ENCODE data around the gene FOXN4.

FOXN4 gene

DNA sequence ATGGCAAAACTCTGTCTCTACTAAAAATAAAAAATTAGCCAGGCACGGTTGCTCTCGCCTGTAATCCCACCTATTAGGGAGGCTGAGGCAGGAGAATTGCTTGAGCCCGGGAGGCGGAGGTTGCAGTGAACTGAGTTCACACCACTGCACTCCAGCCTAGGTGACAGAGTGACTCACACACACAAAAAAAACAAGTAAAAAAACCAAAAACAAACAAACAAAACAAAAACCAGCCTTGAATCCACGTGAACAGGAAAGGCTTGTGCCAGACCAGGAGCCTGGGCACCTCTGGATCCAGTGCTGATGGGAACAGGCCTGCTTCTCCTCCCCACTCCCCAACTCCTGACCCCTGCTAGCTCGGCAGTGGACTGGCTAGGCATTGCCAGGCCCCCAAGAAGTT, 3.5 kb downstream of the FOXN4 start:
- no peak for DNase-seq

DNA sequence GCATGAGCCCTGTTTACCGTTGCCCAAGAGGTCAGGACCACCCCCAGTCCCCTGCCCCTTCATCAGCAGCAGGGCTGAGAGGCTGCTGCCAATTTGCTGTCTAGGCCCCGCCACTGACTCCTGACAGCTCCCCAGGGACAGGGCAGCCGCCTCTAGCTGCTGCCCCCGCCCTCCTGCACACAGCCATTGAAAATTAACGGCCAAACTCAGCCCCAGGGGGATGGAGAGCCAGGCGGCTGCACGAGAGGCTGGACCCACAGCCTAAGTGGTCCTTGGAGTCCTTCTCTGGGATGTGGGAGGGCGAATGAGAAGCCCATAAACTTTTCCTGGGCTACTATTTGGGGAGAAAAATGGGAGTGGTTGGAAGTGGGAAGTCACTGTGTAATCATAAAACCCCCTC, 4.6 kb downstream of the FOXN4 start:
- no peak for DNase-seq

DNA sequence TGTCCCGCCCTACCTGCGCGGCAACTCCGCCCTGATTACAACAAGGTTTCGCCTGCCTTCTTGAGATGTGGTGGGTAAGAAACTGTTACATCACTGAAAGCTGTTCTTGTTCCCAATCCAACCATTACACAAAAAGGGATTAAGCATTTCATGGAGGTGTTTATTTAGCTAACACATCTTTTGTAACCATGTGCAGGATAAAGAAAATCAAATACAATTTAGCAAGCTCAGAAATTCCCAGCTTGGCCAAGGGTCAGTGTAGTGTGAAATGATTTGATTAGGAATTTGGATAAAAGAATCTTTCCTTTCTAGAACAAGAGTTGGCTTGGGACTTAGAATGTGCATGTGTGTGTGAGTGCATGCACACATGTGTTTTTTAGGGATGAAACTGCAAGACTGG, 6.3 kb downstream of the FOXN4 start:
- DNase-seq: no peak

DNA sequence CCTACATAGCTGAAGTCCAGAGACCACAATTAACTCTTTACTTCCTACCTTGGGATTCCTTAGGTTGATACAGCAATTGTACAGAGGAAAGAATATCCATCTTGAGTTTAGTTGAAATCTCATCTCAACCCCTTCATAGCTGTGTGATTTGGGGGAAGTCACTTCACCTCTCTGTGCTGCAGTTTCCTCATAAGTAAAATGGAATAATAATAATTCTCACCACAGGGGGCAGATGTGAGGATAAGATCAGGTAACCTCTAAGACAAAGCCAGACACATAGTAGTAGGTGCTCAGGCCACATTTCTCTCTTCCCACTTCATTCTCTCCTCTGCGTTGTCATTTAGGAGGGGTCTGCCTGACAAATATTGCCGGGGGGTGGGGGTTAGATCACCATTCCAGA, 6.7 kb downstream of the FOXN4 start:
- DNase-seq: no peak

DNA sequence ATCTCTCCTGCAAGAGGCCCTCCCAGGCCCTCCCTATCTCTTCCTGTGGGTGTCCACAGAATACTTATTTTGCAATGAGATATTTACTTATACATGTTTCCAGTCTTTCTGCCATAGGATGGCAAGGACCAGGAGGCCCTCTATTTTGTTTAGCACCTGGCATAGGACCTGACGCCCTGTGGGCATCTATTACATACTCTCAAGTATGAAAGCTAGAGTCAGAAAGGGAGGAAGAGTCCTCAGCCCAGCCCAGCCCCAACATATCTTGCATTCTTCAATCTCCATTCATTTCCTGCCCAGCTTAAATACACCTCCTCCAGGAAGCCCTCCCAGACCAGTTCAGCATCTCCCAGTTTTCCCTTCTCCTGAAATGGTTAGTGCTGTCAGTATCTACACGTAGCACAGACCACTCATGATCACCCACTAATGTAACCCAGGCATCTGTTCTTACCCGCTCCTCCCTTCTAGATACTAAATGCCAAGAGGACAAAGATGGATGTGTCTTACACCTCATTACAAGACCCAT, 7.4 kb downstream of the FOXN4 start:
- DNase-seq: no peak

DNA sequence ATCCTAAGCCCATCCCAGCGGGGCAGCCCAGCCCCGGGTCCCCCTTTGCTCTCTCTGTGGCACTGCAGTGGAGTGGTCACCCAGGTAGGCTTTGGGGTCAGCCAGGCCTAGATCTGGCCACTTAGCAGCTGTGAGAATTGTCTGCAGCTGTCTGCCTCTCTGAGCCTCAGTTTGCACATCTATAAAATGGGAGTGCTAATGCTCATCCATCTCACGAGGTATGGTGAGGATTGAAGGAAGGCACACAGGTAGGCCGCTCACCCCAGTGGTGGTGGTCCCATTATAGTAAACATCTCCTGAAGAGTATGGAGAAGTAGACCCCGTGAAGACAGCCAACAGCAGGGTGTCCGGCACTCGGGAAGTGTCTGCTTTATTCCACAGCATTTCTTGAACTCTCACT, 9.2 kb downstream of the FOXN4 start:
- DNase-seq: no peak

DNA sequence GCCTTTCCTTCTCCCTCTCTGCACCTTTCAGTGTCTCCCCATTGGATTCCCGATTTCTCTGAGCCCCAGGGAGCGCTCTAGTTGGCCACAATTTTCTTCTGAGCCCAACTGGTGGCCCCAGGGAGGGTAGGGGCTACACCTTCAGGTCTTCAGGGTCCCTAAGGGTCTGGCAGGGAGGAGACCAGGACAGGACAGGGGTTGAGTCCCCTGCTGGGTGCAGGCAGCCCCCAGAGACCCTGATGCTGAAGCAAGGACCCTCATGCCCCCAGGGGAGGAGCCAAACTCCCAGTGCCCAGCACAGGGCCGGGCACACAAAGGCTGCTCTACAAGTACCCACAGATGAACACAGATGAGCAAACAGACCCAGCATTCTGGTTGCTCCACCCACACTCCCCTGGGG, 12.7 kb downstream of the FOXN4 start:
- DNase-seq: no peak

DNA sequence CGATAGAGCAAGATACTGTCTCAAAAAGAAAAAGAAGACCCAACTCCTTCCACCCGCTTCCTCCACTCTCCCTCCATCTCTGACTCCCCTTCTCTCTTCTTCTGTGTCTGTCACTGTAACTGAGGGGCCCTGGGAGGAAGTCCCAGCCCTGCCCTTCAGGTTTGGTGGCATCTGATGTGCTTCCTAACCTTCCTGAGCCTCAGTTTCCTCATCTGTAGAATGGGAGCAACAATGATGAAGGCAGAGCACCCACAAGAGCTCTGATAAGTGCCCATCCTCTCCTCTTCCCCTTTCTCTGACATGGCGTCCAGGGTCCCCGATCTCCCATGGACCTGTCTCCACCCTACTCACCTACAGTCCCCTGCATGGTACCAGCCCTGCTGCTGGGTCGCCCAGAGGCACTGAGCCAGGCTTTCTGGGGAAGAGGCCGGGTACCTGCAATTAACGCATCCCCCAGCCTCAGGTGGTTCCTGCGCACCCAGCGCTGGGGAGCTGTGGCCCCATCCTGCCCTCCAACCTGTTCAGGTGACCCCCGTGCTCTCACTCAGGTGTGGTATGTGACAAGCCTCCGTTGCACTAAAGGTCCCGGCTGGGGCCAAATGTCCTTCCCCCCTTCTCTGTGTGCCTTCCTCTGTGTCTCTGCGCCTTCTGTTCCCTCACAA, 13.2 kb downstream of the FOXN4 start:
- no peak for DNase-seq

DNA sequence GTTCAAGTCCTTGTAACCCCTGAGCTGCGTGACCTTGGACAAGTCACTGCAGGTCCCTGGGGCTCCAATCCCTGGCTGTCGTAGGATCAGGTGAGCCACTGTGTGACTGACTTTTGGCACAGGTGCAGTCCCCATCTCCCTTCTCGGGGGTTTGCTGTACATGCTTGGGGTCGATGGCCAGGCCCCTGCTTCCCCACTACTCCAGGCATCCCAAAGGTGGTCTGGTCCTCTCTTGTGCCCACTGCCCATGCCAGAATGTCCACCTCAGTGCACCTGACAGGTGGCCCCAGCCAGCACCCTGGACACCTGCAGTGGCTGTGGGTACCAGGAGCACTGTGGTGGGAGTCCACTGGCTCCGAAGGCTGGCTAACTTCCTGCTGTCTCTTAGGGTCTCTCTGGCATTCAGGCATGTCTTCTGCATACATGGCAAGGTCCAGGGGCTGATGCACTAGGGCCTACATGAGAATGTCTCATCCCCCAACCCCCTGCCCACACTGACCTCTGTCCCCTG, 14.7 kb downstream of the FOXN4 start:
- no peak for DNase-seq

DNA sequence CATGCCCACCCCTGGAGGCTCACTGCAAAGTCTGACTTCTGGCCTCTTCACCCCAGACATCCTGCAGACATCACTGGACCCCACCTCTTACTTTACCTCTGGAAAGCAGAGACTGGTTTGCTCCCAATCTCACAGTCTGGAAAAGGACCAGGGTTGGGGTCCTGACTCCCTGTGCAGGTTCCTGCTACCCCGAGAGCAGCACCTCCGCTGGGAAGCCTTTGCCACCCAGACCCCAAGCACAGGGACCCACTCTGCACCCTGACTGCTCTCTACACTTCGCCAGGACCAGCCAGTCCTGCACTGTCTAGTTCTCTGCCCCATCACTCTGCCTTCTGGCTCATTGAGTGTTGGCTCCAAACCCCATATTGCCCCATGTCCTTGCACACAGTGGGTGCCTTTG, 16.0 kb downstream of the FOXN4 start:
- no peak for DNase-seq

DNA sequence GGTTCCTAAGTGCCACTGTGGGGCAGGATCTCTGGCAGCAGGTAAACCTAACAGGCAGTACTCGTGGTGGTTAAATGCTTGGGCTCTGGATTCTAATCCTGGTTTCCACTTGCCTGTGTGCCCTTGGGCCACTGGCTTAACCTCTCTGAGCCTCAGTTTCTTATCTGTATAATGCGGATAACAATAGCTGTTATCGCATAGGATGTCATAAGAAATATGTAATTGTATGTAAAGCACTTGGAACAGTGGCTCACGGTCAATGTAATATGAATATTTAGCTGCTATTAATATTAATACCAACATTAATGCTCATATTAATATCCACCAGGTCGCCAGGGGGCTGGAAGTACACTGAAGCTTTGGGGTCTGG, 16.8 kb downstream of the FOXN4 start:
- no peak for DNase-seq

DNA sequence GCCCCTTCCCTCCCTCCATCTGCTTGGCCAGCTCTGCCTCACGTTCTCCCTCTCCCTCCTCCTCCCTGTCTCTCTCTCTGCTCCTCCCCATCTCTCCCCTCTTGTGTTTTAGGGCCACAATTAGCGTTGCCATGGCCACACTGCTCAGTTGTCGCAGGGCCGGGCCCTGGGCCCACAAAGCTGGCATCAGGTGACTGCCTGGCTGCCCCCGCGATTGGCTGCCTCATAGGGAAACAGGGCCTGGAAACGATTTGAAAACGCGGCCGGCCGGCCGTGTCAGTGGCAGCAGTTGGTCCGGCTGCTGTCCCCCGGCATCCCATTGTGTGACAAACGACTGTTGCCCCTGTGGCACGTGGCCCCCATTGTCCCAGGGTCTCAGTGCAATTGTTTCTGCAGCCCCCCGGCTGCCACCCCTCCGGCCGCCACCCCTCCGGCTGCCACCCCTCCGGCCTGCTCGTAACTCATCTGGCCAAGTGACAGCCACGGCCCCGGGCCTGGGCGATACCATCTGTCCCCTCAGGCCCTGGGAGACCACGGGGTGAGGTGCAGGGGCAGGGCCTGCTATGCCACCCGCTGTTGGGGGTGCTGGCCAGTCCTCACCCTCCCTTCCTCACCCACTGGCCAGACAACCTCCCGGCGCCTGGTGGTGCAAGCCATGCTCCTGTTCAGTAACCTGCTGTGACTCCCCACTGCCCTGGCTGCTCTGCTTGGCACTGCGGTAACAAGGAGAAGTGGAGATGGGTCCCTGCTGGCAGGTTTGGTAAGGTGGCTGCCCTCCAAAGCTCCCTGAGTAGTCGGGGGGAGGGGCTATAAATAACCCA, 17.4 kb downstream of the FOXN4 start:
- DNase-seq: no peak

DNA sequence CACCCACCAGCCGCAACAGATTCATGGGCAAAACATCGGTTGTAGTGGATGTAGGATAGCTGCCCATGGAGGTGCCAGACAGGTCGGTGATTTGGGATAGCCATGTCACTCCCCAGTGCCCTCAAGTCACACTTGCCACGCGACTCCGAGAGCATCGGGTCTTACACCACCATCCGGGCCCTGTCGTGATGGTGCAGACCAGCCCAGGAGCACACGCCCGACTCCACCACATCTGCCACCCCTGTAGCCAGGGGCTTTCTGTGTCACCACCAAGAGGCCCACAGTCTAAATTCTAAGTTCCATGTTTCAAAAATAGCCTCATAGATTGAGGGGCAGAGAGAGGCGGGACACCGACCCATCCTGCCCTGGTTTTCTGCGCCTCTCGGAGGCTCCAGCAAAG, 18.0 kb downstream of the FOXN4 start:
- DNase-seq: no peak

DNA sequence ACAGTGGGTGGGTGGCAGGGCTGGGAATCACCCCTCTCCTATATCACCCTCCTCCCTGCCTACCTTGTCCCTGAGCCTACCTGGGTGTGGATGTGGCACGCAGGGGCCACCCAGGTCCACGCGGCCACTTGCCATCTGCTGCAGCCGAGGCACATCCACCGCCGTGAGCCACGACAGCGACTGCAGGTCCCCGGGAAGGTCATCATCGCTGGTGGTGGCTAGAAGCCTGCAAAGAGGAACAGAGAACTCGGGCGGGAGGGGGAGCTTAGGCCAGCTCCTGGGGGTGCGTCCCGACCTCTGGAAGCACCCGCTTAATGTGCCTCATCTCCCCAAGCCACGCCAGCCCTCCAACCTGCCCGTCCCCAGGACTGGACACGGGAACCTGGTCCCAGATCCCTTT, 19.0 kb downstream of the FOXN4 start:
- no peak for DNase-seq

DNA sequence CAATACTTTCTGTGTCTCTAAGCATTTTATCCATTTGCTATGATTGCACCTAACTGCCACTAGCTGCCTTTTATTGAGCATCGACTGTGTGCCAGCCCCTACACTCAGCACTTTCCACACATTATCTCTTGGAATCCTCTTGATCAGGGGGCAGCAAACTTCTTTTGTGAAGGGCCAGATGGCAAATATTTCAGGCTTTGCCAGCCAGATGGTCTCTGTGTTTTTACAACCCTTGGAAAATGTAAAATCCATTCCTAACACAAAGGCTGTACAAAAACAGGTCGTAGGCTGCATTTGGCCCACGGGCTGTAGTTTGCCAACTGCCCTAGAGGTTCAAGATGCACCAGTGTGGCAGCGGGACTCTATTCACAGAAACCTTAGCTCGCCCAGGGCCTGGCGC, 19.5 kb downstream of the FOXN4 start:
- DNase-seq: no peak

DNA sequence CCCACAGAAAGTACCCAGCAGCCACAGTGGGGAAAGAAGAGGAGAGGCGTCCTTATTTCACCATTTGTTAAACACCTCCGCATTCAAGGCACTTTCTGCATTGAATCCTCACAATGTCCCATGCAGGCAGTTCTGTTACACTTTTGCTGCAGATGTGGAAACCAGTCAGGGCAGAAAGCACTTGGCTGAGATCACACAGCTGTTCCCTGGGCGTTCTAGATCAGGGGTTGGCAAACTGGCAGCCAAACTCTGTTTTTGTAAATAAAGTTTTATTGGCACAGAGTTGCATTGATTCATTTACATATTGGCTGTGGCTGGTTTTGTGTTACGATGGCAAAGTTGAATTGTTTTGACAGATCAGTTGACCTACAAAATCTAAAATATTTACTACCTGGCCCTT, 20.1 kb downstream of the FOXN4 start:
- no peak for DNase-seq

DNA sequence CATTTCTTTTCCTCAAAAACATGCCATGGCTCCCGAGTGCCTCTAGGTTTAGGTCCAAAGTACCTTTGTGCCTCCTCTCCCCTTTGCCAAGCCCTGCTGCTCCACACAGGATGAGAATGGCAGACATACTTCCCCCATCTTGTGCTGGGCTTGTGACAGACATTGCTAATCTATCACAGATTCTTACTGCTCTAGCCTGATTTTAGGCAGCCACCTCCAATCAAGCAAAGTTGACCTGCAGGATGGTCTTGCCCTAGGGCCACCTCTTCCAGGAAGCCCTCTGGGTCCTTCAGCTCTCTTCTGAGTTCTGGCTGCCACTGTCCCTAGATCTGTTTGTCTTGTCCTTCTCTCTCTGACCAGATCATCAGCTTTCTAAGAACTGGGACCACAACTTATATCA, 20.5 kb downstream of the FOXN4 start:
- DNase-seq: no peak

DNA sequence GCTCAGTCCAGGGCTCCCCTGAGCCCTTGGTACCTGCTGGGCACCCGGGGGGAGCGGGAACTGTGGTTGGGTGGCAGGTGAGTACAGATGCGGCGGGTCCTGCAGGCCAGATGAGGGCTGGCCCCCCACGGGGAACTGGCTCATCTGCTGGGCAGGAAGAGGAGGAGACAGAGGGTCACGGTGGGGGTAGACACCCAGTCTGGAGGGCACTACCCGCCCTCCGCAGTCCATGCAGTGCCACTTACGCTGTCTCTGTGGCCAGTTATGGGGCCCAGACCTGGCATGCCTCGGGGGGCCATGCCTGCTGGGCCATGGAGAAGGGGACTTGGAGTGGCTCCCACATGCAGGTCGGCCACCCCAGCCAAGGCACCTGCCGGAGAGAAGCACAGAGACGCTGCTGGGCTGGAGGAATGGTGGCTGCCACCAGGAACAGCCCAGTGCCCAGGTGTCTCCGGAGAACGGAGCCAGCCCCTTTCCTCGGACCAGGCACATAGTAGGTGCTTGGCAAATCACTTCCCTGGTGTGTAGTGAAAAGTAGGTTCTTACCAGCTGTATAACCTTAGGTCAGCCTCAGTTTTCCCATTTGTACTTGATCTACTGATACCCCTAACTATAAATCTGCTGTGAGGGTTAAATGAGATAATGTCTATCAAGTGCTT, 21.1 kb downstream of the FOXN4 start:
- no peak for DNase-seq

DNA sequence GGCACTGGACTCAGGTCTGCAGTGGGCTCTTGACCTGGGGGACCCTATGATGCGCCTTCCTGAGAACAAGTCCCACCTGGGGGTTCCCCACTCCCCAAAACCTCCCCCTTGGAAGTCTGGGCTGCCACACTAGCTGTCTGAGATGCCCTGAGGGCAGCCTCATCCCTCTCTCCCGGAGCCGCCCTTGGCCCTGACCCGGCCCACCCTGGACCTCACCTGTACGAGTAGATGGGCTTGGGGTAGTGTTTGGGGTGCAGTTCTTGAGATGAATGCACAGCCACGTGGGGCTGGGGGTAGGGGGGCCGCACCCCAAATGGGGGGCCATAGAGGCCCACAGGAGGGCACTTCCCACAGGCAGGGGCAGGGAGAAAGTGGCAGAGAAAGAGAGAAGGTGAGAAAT, 21.9 kb downstream of the FOXN4 start:
- no peak for DNase-seq

DNA sequence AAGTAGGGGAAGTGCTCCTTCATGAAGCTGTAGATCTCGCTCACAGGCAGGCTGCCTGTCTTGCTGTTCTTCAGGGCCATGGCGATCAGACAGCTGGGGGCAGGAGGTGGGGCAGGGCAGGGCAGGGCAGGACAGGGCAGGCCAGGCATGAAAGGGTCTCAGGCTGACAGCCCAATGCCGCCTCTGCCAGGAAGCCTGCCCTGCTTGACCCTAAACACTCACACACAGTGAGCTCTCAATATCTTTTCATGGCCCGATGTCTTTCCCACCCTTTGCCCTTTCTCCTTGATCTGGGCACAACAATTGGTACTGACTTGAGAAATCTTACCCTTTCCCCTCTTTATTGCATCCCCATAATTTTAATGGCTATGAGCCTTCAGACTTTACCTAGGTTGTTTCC, 22.4 kb downstream of the FOXN4 start:
- DNase-seq: no peak

DNA sequence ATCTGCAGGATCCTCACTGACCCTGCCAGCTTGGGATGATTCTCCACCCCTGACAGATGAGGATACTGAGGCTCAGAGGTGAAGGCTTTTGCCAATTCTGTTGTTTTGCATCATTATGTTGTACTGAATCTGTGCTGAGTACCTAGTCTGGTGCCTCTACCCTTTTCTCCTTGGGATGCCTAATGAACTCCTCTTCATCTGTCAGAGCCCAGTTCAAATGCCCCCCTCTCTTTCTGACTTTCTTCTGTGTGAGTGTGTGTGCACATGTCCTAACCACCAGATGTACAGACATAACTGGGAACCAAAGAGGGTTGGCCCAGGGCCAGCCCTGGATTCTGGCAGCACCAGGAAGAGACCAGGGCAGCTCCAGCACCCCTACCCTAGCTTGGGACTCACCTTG, 22.8 kb downstream of the FOXN4 start:
- no peak for DNase-seq

DNA sequence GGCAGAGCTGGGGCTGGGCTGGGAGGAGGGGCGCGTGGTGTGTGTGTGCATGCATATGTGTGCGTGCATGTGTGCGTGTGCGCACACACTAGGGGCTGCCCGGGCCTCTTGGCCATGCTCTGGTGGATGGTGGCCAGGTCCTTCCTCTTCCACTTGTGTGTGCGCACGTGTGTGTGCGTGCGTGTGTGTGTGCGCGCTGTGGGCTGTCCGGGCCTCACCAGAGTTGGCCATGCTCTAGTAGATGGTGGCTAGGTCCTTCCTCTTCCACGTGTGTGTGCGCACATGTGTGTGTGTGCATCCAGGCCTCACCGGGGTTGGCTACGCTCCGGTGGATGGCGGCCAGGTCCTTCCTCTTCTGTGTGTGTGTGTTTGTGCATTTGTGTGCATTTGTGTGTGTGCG, 24.7 kb downstream of the FOXN4 start:
- no peak for DNase-seq

DNA sequence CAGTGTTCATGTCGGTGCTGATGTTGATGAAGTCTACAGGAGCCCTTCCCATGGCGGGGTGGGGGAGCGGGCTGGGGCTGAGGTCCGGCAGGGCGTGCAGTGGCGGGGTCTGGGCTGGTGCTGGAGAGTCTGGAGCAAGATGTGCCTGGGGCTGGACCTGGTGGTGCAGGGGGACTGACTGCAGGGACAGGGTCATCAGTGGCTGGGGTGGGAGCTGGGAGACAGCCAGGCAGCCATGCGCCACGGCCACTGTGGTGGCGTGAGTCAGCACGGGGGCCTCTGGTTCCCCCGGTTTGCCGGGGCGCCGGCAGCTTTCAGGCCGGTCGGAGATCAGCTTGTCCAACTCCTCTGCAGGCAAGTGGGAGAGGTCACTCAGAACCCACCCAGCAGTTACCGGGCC, 27.6 kb downstream of the FOXN4 start:
- DNase-seq: no peak

DNA sequence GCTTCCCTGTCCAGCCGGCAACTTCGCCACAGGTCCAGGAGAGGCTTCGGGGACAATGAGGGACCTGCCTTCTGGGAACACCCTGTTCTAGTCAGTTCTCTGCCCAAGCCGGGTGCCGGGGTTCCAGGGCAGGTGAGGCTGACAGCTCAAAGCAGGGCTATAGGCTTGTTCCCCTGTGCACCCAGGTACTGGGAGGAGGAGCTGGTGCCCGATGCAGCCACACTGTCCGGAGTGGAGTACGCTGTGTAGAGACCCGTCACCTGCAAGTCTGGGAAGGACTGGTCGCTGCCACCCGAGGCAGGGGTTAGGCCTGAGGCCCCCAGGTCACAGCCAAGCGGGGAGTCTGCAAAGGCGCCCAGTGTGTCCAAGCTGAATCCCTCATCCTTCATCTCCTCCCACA, 29.6 kb downstream of the FOXN4 start:
- no peak for DNase-seq
